Activated naive CD8-positive, alpha-beta T cell treated with anti-CD3 and anti-CD28 coated beads, Interleukin-2, amount 50 U/mL, for 24 hours (primary cell): ENCODE results near the gene HMG20A.
A peak's percentile ranks its signal among the peaks of the same experiment; 100 is the strongest.

Experiments used
- ATAC-seq: fragments of 150-1000 bp; cut with Tn5 transposase; one replicate; pipeline ENCODE4 v1.10.0; 2021
- DNase-seq: peaks from one replicate; pipeline ENCODE4 v3.0.0; 2021
- H3K27ac Mint-ChIP-seq: one replicate; pipeline ENCODE4 v1.8.0; 2021; ENCODE audit warnings: mild to moderate bottlenecking, mixed read lengths
- H3K27me3 Mint-ChIP-seq: one replicate; pipeline ENCODE4 v1.8.0; 2021; ENCODE audit warnings: mixed read lengths
- H3K36me3 Mint-ChIP-seq: one replicate; pipeline ENCODE4 v1.8.0; 2021; ENCODE audit warnings: low read depth, mixed read lengths
- H3K4me1 Mint-ChIP-seq: one replicate; pipeline ENCODE4 v1.8.0; 2021; ENCODE audit warnings: mixed read lengths
- H3K4me3 Mint-ChIP-seq: one replicate; pipeline ENCODE4 v1.8.0; 2021; ENCODE audit warnings: mild to moderate bottlenecking, moderate library complexity, mixed read lengths
- H3K9me3 Mint-ChIP-seq: one replicate; pipeline ENCODE4 v1.8.0; 2021; ENCODE audit warnings: mixed read lengths

The HMG20A gene

DNA sequence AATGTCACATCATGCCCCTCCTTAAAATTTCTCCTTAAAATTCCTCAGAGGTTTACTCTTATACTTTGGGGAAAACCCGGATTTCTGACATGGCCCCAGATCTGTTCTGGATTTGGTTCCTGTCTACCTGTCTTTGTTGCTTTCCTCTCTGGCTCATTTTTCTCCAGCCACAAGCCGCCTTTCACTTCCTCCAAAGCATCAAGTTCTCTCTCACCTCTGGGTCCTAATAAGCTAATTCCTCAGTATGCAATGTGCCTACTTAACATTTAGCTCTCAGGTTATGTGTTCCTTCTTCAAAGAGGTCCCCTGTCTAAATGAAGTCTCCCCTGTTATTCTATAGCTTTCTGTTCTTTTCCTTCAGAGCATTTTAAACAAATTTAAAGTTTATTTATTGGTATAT, 16.1 kb downstream of the HMG20A start:
- Mint-ChIP-seq H3K4me1 (peaks cover 33% of the 10 kb centered on the region), H3K9me3 (no peaks in the 10 kb centered on the region), H3K36me3 (peaks cover 3% of the 10 kb centered on the region), H3K27ac (peak overlapping the region; percentile 20), H3K27me3 (no peaks in the 10 kb centered on the region), H3K4me3 (no peak overlapping the region)
- no peak for ATAC-seq
- DNase-seq: no peak

DNA sequence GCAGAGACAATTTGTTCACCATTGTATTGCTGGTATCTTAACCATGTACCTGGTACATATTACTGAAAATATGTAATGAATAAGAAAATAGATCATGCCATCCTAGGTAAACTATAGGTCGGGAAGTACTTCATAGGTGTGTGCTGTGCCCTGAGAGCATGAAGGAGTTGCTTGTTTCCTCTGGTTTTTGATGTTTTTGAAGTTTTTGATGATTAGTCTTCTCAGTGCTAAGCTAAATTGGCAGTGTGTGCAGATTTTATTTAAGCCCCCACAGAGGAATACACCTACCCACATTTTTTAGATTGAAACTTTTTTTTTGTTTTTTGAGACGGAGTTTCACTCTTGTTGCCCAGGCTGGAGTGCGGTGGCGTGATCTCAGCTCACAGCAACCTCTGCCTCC, 16.6 kb downstream of the HMG20A start:
- Mint-ChIP-seq H3K36me3 (peaks cover 3% of the 10 kb centered on the region), H3K27me3 (no peaks in the 10 kb centered on the region), H3K9me3 (no peaks in the 10 kb centered on the region), H3K4me1 (peaks cover 33% of the 10 kb centered on the region), H3K27ac (no peak overlapping the region), H3K4me3 (peak overlapping the region; percentile 9)
- no peak for ATAC-seq
- no peak for DNase-seq

DNA sequence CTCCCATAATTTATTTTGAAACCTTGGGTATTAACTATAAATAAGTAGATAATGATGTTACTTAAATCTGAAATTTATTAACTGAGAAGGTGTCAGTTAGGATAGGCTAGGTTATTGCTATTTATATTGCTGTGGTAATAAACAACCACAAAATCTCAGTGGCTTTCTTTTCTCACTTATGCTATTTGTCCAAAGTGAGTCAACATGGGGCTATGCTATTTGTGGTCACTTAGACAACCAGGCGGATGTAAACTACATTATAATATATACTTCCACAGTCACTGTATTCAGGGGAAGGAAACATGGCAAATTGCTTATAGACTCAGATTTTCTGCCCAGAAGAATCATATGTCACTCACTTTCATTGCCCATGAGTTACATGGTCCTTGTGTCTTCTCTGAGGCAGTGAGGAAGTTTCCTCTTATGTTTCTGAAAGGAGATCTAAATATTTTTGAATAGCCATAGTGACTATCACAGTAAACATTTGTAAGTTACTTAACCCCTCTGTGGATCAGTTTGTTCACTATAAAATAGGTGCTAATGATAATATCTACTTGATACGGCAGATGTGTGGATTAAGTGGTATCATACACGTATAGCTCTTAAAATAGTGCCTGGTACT, 19.8 kb downstream of the HMG20A start:
- H3K4me3 Mint-ChIP-seq: no peak overlapping the region
- H3K9me3 Mint-ChIP-seq: no peaks in the 10 kb centered on the region
- no peak for ATAC-seq
- peaks cover 38% of the 10 kb centered on the region for H3K4me1 Mint-ChIP-seq
- H3K27me3 Mint-ChIP-seq: no peaks in the 10 kb centered on the region
- no peak overlapping the region for H3K27ac Mint-ChIP-seq
- no peak for DNase-seq
- H3K36me3 Mint-ChIP-seq: peaks cover 3% of the 10 kb centered on the region

DNA sequence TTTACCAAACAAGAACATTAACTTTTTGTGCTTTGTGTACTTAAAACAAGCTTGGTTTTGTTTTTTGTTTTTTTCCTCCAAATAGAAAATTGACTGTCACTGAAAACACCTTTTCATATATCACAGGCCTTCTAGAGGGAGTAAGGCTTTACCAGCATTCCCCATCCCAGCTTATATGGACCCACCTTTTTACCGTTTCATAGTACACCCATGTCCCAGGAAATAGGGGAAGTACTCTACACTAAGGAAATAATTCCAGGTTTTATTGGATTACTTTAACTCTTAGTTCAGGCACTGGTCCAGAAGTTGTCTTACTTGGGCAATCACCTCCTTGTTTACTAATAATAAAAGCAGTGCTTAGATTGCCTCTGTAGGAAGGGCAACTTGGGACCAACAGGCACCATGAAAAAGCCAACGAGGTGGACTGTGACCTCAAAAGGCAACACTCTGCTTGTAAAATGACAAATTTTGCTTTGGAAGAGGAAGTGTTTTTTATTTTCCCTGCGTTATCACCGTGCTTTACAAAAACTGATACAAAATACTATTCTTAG, 26.2 kb downstream of the HMG20A start:
- ATAC-seq (no peak), DNase-seq (no peak)
- Mint-ChIP-seq H3K4me3 (no peak overlapping the region), H3K36me3 (peaks cover 15% of the 10 kb centered on the region), H3K9me3 (no peaks in the 10 kb centered on the region), H3K27me3 (no peaks in the 10 kb centered on the region), H3K27ac (no peak overlapping the region), H3K4me1 (peaks cover 19% of the 10 kb centered on the region)

DNA sequence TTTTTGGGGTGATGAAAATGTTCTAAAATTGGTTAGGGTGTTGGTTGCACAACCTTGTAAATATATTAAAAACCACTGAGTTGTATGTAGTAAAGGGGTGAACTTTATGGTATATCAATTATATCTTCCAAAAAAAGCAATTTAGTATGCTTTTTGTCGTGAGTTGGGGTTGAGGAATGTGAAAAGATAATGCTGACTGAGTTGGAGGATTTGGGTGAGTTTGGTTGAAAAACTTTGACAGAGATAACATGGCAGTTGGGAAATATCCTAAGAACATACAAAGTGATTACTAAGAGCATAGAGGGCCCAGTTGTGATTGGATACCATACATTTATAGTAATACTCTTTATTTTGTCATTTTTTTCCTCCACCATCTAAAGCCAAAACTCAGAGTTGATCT, 33.6 kb downstream of the HMG20A start:
- DNase-seq (no peak), ATAC-seq (no peak)
- Mint-ChIP-seq H3K4me3 (no peak overlapping the region), H3K4me1 (peaks cover 33% of the 10 kb centered on the region), H3K27ac (no peak overlapping the region), H3K9me3 (no peaks in the 10 kb centered on the region), H3K27me3 (no peaks in the 10 kb centered on the region), H3K36me3 (peaks cover 8% of the 10 kb centered on the region)

DNA sequence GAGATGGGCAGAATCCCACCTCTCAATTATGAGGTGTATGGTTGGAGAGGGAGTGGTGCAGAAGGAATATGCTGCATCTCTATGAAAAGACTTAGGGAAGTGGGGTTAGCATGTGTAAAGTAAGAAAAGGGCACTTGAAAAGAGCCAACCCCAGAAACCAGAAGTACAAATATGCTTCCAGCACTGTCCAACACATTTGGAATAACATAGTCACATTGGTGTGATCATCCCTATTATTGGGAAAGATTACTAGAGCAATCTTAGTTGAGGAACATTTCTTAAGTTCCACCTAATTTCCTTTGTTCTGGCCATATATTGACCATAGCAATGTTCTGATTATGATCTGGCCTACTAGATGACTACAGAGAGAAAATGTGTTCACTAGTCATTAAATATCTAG, 34.3 kb downstream of the HMG20A start:
- H3K4me1 Mint-ChIP-seq: peaks cover 33% of the 10 kb centered on the region
- no peaks in the 10 kb centered on the region for H3K9me3 Mint-ChIP-seq
- no peak for ATAC-seq
- peaks cover 11% of the 10 kb centered on the region for H3K36me3 Mint-ChIP-seq
- no peak overlapping the region for H3K4me3 Mint-ChIP-seq
- no peak overlapping the region for H3K27ac Mint-ChIP-seq
- no peaks in the 10 kb centered on the region for H3K27me3 Mint-ChIP-seq
- DNase-seq: no peak

DNA sequence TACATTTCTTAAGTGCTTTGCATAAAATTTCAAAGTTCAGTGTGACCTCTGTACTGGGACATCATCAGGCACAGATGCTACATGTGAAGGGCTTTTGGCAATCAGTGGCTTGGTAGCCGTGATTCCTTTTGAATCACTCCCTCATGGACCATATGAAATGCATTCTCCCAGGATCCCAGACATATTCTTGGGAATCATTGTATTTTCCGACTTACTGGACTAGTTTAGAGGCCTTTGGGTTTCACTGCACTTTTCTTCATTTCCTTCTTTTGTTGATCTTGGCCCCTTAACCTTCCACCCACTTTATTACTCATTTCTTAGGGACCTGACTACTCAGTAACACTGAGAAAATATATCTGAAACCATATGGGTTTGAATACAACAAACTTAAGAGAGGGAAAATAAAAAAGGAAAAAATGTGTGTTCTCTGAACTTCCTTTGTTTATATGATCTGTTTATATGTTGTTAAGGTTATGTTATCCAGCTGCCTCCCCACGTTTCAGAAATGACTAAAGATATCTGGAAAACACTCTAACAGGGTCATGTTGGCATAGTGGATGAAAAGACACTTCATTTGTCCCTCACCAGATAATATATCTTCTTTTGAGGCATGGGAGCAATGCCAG, 35.1 kb downstream of the HMG20A start:
- H3K27ac Mint-ChIP-seq: peak overlapping the region; percentile 5
- H3K9me3 Mint-ChIP-seq: no peaks in the 10 kb centered on the region

DNA sequence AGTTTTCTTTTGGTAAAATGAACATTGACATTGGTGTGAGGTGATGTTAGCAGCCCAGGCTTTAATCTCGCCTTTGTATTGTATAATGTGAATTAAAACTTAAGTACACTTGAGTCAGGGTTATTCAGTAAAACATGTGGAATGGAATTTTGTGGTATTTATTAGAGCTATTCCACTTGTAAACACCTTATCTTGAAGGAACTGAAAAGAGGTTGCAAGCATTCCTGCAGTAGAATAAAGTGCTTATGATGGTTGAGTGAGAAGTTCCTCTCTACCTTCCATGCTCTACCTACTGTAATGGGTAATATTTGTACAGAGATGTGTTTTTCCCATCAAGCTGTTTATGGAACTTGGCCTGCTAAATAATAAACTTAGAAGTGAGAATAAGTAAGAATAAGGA, 36.1 kb downstream of the HMG20A start:
- Mint-ChIP-seq H3K4me1 (peaks cover 35% of the 10 kb centered on the region), H3K4me3 (no peak overlapping the region), H3K36me3 (peaks cover 22% of the 10 kb centered on the region), H3K27ac (peak overlapping the region; percentile 9), H3K27me3 (no peaks in the 10 kb centered on the region), H3K9me3 (no peaks in the 10 kb centered on the region)
- ATAC-seq: no peak
- no peak for DNase-seq

More for the DNA sequence above, 35.1 kb downstream of the HMG20A start:
- H3K4me1 Mint-ChIP-seq: peaks cover 35% of the 10 kb centered on the region
- H3K27me3 Mint-ChIP-seq: no peaks in the 10 kb centered on the region
- H3K36me3 Mint-ChIP-seq: peaks cover 17% of the 10 kb centered on the region
- ATAC-seq (no peak), DNase-seq (no peak)
- no peak overlapping the region for H3K4me3 Mint-ChIP-seq

DNA sequence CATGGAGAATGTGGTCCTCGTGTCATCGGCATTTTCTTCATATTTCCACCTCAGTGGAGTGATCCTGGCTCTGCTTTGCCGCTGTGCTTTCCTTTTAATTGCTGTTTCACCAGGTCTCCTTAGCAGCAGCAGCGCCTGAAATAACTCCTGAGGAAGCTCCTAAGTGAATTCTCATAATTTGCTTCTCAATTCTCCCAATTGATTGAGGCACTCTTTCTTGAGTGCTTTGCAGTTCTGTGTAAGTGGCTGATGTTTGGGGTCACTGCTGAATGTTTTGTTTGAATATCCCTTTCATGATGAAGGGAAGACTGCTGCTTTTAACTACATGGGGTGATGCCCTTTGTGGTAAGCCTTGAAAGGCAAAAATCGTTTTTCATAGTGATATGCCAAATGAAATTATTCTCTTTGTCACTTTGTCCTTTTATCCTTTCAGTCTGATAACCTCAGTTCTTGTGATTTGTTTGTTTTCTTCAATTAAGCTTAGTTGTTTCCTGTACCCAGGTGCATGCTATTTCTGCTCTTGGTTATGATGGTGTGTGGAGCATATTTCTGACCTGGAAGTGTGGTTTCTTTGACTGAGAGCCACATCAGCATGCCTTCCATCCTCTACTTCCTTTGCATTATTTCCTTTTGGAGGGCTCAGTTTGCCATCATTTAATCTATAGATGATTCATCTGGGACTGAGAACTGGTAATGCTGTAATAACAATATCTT, 36.7 kb downstream of the HMG20A start:
- DNase-seq: no peak
- ATAC-seq: peak; percentile 36
- no peaks in the 10 kb centered on the region for H3K27me3 Mint-ChIP-seq
- H3K9me3 Mint-ChIP-seq: no peaks in the 10 kb centered on the region
- H3K36me3 Mint-ChIP-seq: peaks cover 22% of the 10 kb centered on the region
- H3K4me1 Mint-ChIP-seq: peaks cover 35% of the 10 kb centered on the region
- H3K4me3 Mint-ChIP-seq: no peak overlapping the region
- peak overlapping the region; percentile 9 for H3K27ac Mint-ChIP-seq

DNA sequence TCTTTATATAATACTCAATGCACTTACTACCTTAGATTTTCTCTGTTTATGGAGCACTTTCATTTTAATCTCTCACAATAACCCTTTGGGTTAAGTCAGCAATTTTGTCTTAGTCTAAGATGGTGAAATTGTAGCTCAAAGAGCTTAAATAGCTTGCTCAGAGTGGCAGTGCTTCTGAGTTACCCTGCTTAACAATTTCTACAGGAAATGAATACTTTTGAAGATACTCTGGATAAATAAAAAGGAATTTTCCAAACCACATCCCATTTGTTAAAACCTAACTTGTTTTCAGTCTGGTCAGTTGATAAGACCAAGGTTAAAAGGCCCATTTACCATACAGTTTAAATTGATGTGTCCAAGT, 37.2 kb downstream of the HMG20A start:
- DNase-seq (no peak), ATAC-seq (no peak)
- peaks cover 22% of the 10 kb centered on the region for H3K36me3 Mint-ChIP-seq
- H3K4me3 Mint-ChIP-seq: no peak overlapping the region
- no peak overlapping the region for H3K27ac Mint-ChIP-seq
- no peaks in the 10 kb centered on the region for H3K27me3 Mint-ChIP-seq
- no peaks in the 10 kb centered on the region for H3K9me3 Mint-ChIP-seq
- H3K4me1 Mint-ChIP-seq: peaks cover 35% of the 10 kb centered on the region

DNA sequence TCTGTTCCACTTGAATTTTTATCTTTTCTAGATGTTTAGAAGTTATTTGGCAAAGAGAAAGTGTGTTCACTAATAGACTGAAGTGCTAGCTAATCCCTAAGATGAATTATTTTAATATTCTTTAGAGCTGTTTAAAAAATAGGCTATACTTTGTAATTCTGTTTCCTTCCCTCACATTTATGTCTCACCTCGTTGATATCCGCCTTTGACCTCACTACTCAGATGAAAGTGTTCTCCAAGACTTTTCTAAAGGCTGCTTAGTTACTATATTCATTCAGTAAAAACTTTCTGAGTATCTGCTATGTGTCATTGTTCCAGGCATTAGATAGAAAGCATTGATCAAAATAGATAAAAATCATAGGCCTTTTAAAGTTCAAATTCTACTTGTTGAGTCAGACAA, 38.3 kb downstream of the HMG20A start:
- H3K4me3 Mint-ChIP-seq: no peak overlapping the region
- ATAC-seq (no peak), DNase-seq (no peak)
- peaks cover 35% of the 10 kb centered on the region for H3K4me1 Mint-ChIP-seq
- H3K36me3 Mint-ChIP-seq: peaks cover 22% of the 10 kb centered on the region
- H3K27me3 Mint-ChIP-seq: no peaks in the 10 kb centered on the region
- no peaks in the 10 kb centered on the region for H3K9me3 Mint-ChIP-seq
- no peak overlapping the region for H3K27ac Mint-ChIP-seq

DNA sequence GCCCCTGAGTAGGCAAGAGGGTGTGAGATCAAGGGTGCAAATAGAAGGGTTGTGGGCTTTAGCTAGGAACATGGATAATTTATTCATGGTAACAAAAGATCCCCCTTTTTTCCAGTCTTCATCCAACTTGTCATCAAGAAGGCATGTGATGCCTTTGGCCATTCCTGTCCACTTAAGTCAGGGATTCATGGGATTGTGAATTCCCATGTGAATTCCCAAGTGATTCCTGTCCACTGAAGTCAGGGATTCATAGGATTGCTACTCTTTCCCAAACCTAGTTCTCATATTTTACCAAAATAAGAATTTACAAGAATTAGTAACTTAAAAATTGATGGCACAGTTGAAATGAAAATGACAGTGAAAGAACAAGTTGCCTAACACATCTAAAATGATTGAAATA, 40.8 kb downstream of the HMG20A start:
- DNase-seq: no peak
- Mint-ChIP-seq H3K4me1 (peaks cover 18% of the 10 kb centered on the region), H3K4me3 (no peak overlapping the region), H3K27me3 (no peaks in the 10 kb centered on the region), H3K36me3 (peaks cover 31% of the 10 kb centered on the region), H3K27ac (no peak overlapping the region), H3K9me3 (no peaks in the 10 kb centered on the region)
- ATAC-seq: no peak

DNA sequence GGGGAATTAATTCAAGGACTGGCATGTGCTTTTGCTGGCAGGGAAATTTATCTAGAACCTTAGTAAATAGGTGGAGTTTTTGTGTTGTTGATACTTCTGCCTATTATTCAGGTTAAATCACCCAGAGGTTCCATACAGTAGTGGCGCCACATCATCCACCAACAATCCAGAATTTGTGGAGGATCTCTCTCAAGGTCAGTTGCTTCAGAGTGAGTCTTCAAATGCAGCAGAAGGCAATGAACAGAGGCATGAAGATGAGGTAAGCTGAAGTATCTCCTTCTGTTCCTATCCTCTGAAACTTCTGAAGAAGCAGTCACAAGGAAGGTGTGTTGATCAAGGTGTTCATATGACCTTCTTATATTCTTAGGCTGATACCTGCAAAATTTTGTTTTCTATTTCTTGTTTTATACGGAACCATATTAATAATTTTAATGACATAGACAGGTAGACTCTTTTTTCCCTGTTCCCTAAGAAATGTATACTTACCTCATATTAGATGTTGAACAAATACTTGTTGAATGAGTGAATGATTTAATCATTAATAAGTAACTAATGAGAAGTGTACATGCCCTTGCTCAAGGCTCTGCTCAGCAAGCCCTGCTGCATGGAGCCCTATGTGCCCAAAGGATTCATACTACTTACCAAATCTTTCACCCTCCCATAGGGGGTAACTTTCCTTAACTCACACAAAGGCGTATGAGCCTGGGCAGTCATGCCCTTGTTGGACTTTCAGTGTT, 43.6 kb downstream of the HMG20A start:
- no peak for ATAC-seq

DNA sequence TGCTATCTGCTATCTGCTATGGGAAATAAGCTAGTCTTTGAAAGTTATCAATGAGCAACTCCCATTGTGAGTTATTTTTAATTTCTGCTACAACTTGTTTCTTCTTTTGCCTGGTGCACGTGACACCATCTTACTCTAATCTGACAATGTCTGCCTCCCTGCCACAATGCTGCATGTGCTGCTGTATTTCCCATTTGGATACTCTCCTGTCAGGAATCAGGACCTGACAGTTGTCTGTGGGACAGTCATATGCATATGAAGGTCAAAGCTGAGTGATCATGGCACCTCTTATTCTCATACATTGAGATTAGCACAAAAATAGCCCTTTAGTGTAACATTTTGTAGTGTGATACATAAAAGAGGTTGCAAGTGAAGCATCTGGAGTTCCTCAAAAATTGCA, 45.8 kb downstream of the HMG20A start:
- H3K36me3 Mint-ChIP-seq: peaks cover 37% of the 10 kb centered on the region
- H3K27me3 Mint-ChIP-seq: no peaks in the 10 kb centered on the region
- H3K27ac Mint-ChIP-seq: no peak overlapping the region
- no peaks in the 10 kb centered on the region for H3K4me1 Mint-ChIP-seq
- no peak for ATAC-seq
- H3K4me3 Mint-ChIP-seq: no peak overlapping the region
- no peak for DNase-seq
- H3K9me3 Mint-ChIP-seq: no peaks in the 10 kb centered on the region

More for the DNA sequence above, 43.6 kb downstream of the HMG20A start:
- DNase-seq: no peak
- peaks cover 2% of the 10 kb centered on the region for H3K4me1 Mint-ChIP-seq
- H3K4me3 Mint-ChIP-seq: no peak overlapping the region
- no peaks in the 10 kb centered on the region for H3K9me3 Mint-ChIP-seq
- H3K27ac Mint-ChIP-seq: no peak overlapping the region
- peaks cover 43% of the 10 kb centered on the region for H3K36me3 Mint-ChIP-seq
- H3K27me3 Mint-ChIP-seq: no peaks in the 10 kb centered on the region
